Erythroblast (primary cell): ENCODE data around the gene SERPINA12.

ENCODE experiments used
- GATA1 ChIP-seq: IDR thresholded peaks from 2 replicates; pipeline ENCODE4 v1.6.1; 2011; ENCODE audit warnings: low read depth, mild to moderate bottlenecking, control low read depth, low read length, moderate library complexity
- POLR2A ChIP-seq: IDR thresholded peaks from 2 replicates; pipeline ENCODE4 v1.6.1; 2011; ENCODE audit warnings: mild to moderate bottlenecking, low read length

DNA sequence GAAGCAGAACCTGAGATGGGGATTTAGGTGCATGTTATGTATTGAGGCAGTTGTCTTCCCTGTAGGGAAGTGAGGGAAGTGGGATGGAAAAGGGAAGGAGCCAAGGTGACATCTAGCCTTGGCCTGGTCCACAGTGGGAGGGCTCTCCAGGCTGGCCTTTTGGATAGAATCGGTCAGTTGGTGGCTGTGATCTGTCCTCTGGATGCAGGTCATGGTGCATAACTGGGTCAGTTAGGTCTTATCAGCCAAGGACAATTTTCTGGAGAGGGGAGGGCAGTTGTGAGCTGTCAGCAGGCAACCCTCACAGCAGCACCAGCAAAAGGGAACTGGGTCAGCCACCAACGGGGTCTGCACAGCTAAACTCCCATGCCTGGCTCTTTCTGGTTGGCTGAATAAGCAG, 9.6 kb downstream of the SERPINA12 start:
- TF ChIP-seq POLR2A, result no peak
- TF ChIP-seq GATA1, result no peak
